Hepatocyte (in vitro differentiated cells): Measurements from ENCODE around the gene LRP1B. TPM values are rescaled to one million over a fixed set of nuclear protein-coding genes. Genes with fewer than 3 reads are reported as not detected.

ENCODE experiments used
- DNase-seq: peaks from one replicate; pipeline ENCODE4 v3.0.0-alpha.2; 2016; ENCODE audit warnings: low spot score
- H2AFZ ChIP-seq: fragments of 200-600 bp; sonication (generic); 2 replicates; pipeline ENCODE4 v1.6.0; 2016; ENCODE audit warnings: antibody characterized with exemption, mild to moderate bottlenecking
- H3K27ac ChIP-seq: fragments of 200-600 bp; sonication (generic); 2 replicates; pipeline ENCODE4 v1.5.1; 2016; ENCODE audit warnings: mild to moderate bottlenecking
- H3K27me3 ChIP-seq: fragments of 200-600 bp; sonication (generic); 2 replicates; pipeline ENCODE4 v1.6.1; 2016
- H3K36me3 ChIP-seq: fragments of 200-600 bp; sonication (generic); replicated peaks from 2 replicates; pipeline ENCODE4 v1.5.1; 2016; ENCODE audit warnings: low read depth; ENCODE audit not compliant: insufficient read depth
- H3K4me1 ChIP-seq: fragments of 200-600 bp; sonication (generic); 2 replicates; pipeline ENCODE4 v1.5.1; 2016; ENCODE audit warnings: mild to moderate bottlenecking, moderate library complexity; ENCODE audit not compliant: insufficient read depth
- H3K4me2 ChIP-seq: fragments of 200-600 bp; sonication (generic); 2 replicates; pipeline ENCODE4 v1.6.0; 2016
- H3K4me3 ChIP-seq: fragments of 200-600 bp; sonication (generic); 2 replicates; pipeline ENCODE4 v1.5.1; 2016; ENCODE audit warnings: mild to moderate bottlenecking
- H3K79me2 ChIP-seq: fragments of 200-600 bp; sonication (generic); 2 replicates; pipeline ENCODE4 v1.6.0; 2017; ENCODE audit warnings: mild to moderate bottlenecking
- H3K9me2 ChIP-seq: fragments of 200-600 bp; sonication (generic); replicated peaks from 2 replicates; pipeline ENCODE4 v1.6.0; 2017; ENCODE audit warnings: mild to moderate bottlenecking; ENCODE audit not compliant: insufficient read depth
- H3K9me3 ChIP-seq: fragments of 200-600 bp; sonication (generic); 2 replicates; pipeline ENCODE4 v1.5.1; 2016; ENCODE audit warnings: low read depth, mild to moderate bottlenecking
- H4K20me1 ChIP-seq: fragments of 200-600 bp; sonication (generic); 2 replicates; pipeline ENCODE4 v1.6.0; 2016; ENCODE audit warnings: mild to moderate bottlenecking; ENCODE audit not compliant: insufficient read depth, poor library complexity, severe bottlenecking
- EZH2 ChIP-seq: fragments of 200-600 bp; sonication (generic); IDR thresholded peaks from 2 replicates; pipeline ENCODE4 v1.6.1; 2016; ENCODE audit warnings: antibody characterized with exemption, mild to moderate bottlenecking, borderline replicate concordance
- EZH2phosphoT487 ChIP-seq: fragments of 200-600 bp; sonication (generic); IDR thresholded peaks from one replicate; pipeline ENCODE4 v1.6.1; 2018; ENCODE audit warnings: antibody characterized with exemption, mild to moderate bottlenecking, low read depth, moderate library complexity; ENCODE audit not compliant: unreplicated experiment, severe bottlenecking
- WGBS: methylation state at CpG from one replicate; pipeline ENCODE4 v1.1.6; 2016; ENCODE audit warnings: low lambda C conversion rate; ENCODE audit errors: missing lambda C conversion rate; 5-methylcytosine and 5-hydroxymethylcytosine counted together
- polyA plus RNA-seq: library from polyadenylated mRNA; unstranded; fragments of >200 nt; fragmentation: Nextera tagmentation; extraction: Ambion mirVana; gene quantifications from 2 replicates; pipeline ENCODE4 v1.2.1, GENCODE V29; 2016
- total RNA-seq: library from RNA; depleted of rRNA; stranded (reverse); fragments of >200 nt; gene quantifications from 2 replicates; pipeline ENCODE4 v1.2.3, GENCODE V29; 2014
- TF ChIP-seq, protein P1 (sequence below): fragments of 200-600 bp; sonication (generic); IDR thresholded peaks from 2 replicates; pipeline ENCODE4 v1.5.1; 2016; ENCODE audit warnings: antibody characterized with exemption, mild to moderate bottlenecking; ENCODE audit not compliant: poor library complexity

LRP1B gene
- total and polyA plus RNA-seq, 2 experiments from 2014 or later = 0.65 to 2.0 TPM

- Histone ChIP-seq H3K27ac (no peak overlapping the region), H3K27me3 (no peaks in the 10 kb centered on the region), H4K20me1 (no peaks in the 10 kb centered on the region), H2AFZ (no peak overlapping the region), H3K9me3 (no peaks in the 10 kb centered on the region), H3K79me2 (no peaks in the 10 kb centered on the region), H3K4me1 (peaks cover 7% of the 10 kb centered on the region), H3K36me3 (no peaks in the 10 kb centered on the region), H3K4me2 (no peak overlapping the region), H3K4me3 (no peak overlapping the region), H3K9me2 (no peaks in the 10 kb centered on the region)
- TF ChIP-seq EZH2phosphoT487 (no peak), EZH2 (no peak)
- TF ChIP-seq, protein P1, sequence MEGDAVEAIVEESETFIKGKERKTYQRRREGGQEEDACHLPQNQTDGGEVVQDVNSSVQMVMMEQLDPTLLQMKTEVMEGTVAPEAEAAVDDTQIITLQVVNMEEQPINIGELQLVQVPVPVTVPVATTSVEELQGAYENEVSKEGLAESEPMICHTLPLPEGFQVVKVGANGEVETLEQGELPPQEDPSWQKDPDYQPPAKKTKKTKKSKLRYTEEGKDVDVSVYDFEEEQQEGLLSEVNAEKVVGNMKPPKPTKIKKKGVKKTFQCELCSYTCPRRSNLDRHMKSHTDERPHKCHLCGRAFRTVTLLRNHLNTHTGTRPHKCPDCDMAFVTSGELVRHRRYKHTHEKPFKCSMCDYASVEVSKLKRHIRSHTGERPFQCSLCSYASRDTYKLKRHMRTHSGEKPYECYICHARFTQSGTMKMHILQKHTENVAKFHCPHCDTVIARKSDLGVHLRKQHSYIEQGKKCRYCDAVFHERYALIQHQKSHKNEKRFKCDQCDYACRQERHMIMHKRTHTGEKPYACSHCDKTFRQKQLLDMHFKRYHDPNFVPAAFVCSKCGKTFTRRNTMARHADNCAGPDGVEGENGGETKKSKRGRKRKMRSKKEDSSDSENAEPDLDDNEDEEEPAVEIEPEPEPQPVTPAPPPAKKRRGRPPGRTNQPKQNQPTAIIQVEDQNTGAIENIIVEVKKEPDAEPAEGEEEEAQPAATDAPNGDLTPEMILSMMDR = no peak
- no peak for DNase-seq
- 82% methylated on average over 3 of the region's 3 CpGs for WGBS
These were observed 1212.4 kb downstream of the LRP1B start for GRCh38 chr2:140918426-140918825.

- H3K36me3 ChIP-seq = no peaks in the 10 kb centered on the region
- H3K27ac ChIP-seq = no peak overlapping the region
- no peaks in the 10 kb centered on the region for H3K27me3 ChIP-seq
- no peaks in the 10 kb centered on the region for H3K79me2 ChIP-seq
- H3K4me2 ChIP-seq = no peak overlapping the region
- DNase-seq = no peak
- H3K4me1 ChIP-seq = peaks cover 7% of the 10 kb centered on the region
- H2AFZ ChIP-seq = no peak overlapping the region
- H4K20me1 ChIP-seq = no peaks in the 10 kb centered on the region
- no peaks in the 10 kb centered on the region for H3K9me3 ChIP-seq
- no peak for TF ChIP-seq EZH2phosphoT487
- TF ChIP-seq EZH2 = no peak
- TF ChIP-seq, protein P1 = no peak
- H3K4me3 ChIP-seq = no peak overlapping the region
- H3K9me2 ChIP-seq = no peaks in the 10 kb centered on the region
These were observed 1214.4 kb downstream of the LRP1B start for GRCh38 chr2:140916410-140916809.

DNA sequence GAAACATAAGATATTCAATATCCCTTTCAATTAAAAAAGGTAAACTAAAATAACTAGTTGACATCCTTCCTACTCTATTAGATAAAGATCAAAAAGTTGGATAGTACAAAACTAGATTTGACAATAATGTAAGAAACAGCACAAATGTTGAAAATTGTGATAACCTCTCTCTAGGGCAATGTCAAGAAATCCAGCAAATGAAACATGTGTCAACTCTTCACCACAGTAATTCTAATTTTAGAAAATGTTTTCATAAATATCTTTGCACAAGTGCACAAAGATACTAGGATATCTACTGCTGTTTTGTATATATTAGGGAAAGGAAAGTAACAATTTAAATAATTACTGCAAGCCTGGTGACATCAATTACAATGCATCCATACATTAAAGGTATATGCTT, 1220.1 kb downstream of the LRP1B start:
- no peak overlapping the region for H3K4me3 ChIP-seq
- H3K27ac ChIP-seq = no peak overlapping the region
- H3K9me2 ChIP-seq = no peaks in the 10 kb centered on the region
- DNase-seq = no peak
- TF ChIP-seq, protein P1 = no peak
- no peaks in the 10 kb centered on the region for H3K4me1 ChIP-seq
- H3K79me2 ChIP-seq = no peaks in the 10 kb centered on the region
- no peak overlapping the region for H3K4me2 ChIP-seq
- no peak overlapping the region for H2AFZ ChIP-seq
- H3K36me3 ChIP-seq = no peaks in the 10 kb centered on the region
- no peaks in the 10 kb centered on the region for H3K9me3 ChIP-seq
- no peaks in the 10 kb centered on the region for H3K27me3 ChIP-seq
- no peaks in the 10 kb centered on the region for H4K20me1 ChIP-seq

DNA sequence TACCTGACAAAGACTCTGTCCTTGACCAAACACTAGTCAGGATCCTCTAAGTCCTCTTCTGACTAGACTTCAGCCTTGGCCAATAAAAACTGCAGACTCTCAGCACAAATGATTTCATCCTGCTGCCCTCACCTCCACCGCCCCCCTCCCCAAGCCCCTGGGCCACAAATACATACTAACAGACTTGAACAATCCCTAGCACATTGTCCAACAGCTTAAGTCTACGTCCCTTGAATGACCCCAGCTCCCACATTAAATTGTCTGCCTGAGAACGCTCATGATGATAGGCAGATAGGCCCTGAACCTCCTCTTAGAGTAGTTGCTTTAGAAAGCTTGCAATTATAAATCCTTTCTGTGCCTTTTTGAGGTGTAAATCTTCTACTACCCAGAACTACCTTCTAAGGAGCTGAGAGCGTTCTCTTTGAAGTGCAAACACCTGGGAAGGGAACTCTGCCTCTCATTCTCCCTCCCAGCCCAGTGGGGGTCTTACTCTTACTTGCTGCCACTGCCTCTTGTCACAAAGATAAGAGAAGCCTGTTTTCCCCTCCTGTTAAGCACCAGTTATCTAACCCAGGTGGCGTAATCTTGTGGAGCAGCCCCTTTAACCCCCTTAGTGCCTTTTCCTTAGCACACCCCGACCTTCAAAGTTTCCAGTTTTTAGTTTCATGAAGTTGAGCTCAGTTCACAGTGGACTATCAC, 1225.6 kb downstream of the LRP1B start:
- no peak overlapping the region for H2AFZ ChIP-seq
- H3K79me2 ChIP-seq = no peaks in the 10 kb centered on the region
- H3K9me3 ChIP-seq = no peaks in the 10 kb centered on the region
- H3K4me3 ChIP-seq = no peak overlapping the region
- H3K4me2 ChIP-seq = no peak overlapping the region
- no peak overlapping the region for H3K27ac ChIP-seq
- no peak for TF ChIP-seq EZH2
- no peak for TF ChIP-seq EZH2phosphoT487
- TF ChIP-seq, protein P1 = no peak
- WGBS = 25% methylated on average over 6 of the region's 6 CpGs
- no peak for DNase-seq
- H3K27me3 ChIP-seq = no peaks in the 10 kb centered on the region
- H3K9me2 ChIP-seq = no peaks in the 10 kb centered on the region
- H3K4me1 ChIP-seq = no peaks in the 10 kb centered on the region
- H3K36me3 ChIP-seq = no peaks in the 10 kb centered on the region
- H4K20me1 ChIP-seq = no peaks in the 10 kb centered on the region
